ENCODE data around the gene SHQ1. TPM values are rescaled to one million over a fixed set of nuclear protein-coding genes. Genes with fewer than 3 reads are reported as not detected.

The SHQ1 gene
- total RNA-seq, 3 donors from 2014 or later (not counting 1 experiment from before 2014, with no cell fraction given), result 16.3 to 36.7 (median 35.9) TPM

DNA sequence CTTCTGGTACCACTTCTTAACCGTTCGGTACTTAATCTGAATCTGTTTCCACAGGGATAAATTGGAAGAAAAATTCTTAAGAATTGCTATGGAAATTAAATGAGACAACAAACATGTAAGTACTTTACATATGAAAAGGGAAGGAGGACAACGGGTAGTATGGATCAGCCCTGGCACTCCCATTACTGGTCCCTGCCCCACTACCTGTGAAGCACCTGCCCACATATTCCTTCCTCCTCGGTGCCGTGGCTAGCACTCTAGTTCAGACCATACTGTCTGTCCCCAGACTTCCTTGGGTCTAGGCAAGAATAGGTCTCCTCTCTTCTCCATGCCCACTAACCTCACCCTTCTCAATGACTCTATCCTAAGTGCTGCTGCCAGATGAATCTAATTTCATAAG lies 46.2 kb downstream of the SHQ1 start:
- peak in 1 of 3 donors; percentile 14 for ATAC-seq
- intact Hi-C loops (cut with micrococcal nuclease), result no loop called here

DNA sequence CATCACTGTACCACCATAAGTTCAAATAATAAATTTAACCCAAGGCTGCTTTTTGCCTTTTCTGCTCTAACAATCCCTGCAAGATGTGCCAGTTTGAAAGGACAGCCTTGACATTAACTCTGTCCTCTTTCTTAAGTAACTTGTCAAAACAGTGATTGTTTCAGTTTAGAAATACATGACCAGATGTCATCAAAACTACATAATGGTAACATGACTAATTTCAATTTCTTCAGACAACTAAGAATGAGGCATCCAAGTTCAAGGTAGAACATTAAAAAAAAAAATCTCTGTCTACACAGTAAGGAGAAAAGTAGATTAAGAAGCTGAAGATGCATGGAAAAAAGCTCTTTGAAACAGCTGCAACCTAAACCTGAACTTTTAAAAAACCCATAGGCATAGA lies 47.4 kb downstream of the SHQ1 start:
- no peaks in the 10 kb centered on the region for H3K4me1 Mint-ChIP-seq
- no peak for DNase-seq
- no peaks in the 10 kb centered on the region for H3K4me1 ChIP-seq (ENCODE audit: control insufficient read depth, insufficient read depth, low read length)
- no peak overlapping the region for H3K27ac ChIP-seq (ENCODE audit: low read length)
- no peak overlapping the region for H3K4me3 ChIP-seq (ENCODE audit: low read length)
- no peaks in the 10 kb centered on the region for H3K27me3 Mint-ChIP-seq (ENCODE audit: low read depth in 2 of 2)
- H3K9me3 Mint-ChIP-seq, result no peaks in the 10 kb centered on the region
- no peak overlapping the region for H3K27ac Mint-ChIP-seq
- H3K4me3 Mint-ChIP-seq, result no peak overlapping the region
- intact Hi-C loops (cut with micrococcal nuclease), result no loop called here
- no peaks in the 10 kb centered on the region for H3K27me3 ChIP-seq (ENCODE audit: control insufficient read depth, insufficient read depth, low read length)
- H3K36me3 ChIP-seq (ENCODE audit: control insufficient read depth, insufficient read depth, low read length), result peaks cover 2% of the 10 kb centered on the region
- TF ChIP-seq, protein P1, sequence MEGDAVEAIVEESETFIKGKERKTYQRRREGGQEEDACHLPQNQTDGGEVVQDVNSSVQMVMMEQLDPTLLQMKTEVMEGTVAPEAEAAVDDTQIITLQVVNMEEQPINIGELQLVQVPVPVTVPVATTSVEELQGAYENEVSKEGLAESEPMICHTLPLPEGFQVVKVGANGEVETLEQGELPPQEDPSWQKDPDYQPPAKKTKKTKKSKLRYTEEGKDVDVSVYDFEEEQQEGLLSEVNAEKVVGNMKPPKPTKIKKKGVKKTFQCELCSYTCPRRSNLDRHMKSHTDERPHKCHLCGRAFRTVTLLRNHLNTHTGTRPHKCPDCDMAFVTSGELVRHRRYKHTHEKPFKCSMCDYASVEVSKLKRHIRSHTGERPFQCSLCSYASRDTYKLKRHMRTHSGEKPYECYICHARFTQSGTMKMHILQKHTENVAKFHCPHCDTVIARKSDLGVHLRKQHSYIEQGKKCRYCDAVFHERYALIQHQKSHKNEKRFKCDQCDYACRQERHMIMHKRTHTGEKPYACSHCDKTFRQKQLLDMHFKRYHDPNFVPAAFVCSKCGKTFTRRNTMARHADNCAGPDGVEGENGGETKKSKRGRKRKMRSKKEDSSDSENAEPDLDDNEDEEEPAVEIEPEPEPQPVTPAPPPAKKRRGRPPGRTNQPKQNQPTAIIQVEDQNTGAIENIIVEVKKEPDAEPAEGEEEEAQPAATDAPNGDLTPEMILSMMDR (IDR thresholded peaks at IDR 0.05), result no peak
- no peaks in the 10 kb centered on the region for H3K9me3 ChIP-seq (ENCODE audit: control insufficient read depth, insufficient read depth, low read length)
- ATAC-seq, result no peak
- no peaks in the 10 kb centered on the region for H3K36me3 Mint-ChIP-seq

More for the DNA sequence above, 46.2 kb downstream of the SHQ1 start:
- Histone ChIP-seq H3K9me3 (ENCODE audit: control insufficient read depth, insufficient read depth, low read length) (no peaks in the 10 kb centered on the region), H3K27ac (ENCODE audit: low read length) (no peak overlapping the region), H3K4me3 (ENCODE audit: low read length) (no peak overlapping the region), H3K4me1 (ENCODE audit: control insufficient read depth, insufficient read depth, low read length) (no peaks in the 10 kb centered on the region), H3K27me3 (ENCODE audit: control insufficient read depth, insufficient read depth, low read length) (no peaks in the 10 kb centered on the region), H3K36me3 (ENCODE audit: control insufficient read depth, insufficient read depth, low read length) (peaks cover 2% of the 10 kb centered on the region)
- TF ChIP-seq, protein P1 (IDR thresholded peaks at IDR 0.05), result no peak
- Mint-ChIP-seq H3K27me3 (ENCODE audit: low read depth in 2 of 2) (no peaks in the 10 kb centered on the region), H3K27ac (no peak overlapping the region), H3K4me1 (no peaks in the 10 kb centered on the region), H3K9me3 (no peaks in the 10 kb centered on the region), H3K36me3 (no peaks in the 10 kb centered on the region), H3K4me3 (no peak overlapping the region)
- DNase-seq, result no peak
- WGBS (ENCODE audit: insufficient coverage), result 97% methylated on average over 4 of the region's 5 CpGs

DNA sequence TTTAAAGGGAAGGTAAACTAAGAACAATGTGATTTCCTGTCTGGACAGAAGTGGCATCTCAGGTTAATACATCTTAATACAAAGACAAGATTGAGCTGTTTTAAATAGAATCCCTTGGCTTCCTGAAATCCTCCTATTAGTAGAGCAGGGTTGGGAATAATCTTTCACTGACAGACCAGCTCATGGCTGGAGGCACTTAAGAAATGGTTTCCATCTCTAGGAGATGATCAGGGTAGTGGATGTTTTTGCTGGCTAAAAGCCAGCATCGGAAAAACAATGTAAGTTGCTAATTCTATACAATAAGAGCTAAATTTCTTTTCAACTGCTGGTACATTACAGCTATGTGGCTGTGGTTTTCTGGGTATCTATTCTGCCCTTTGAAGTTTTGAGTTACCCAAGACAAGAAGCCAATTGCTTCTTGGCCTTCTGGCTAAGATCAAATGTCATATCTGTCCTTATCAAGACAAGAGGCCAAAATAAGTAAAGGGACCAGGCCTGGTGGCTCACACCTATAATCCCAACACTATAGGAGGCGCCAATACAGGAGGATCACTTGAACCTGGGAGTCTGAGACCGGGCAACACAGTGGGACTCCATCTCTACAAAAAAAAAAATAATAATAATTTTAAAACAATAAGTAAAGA lies 49.6 kb downstream of the SHQ1 start:
- 100% methylated on average over 1 of the region's 3 CpGs for WGBS (ENCODE audit: insufficient coverage)

More for the DNA sequence above, 49.6 kb downstream of the SHQ1 start:
- Histone ChIP-seq H3K36me3 (ENCODE audit: control insufficient read depth, insufficient read depth, low read length) (peaks cover 2% of the 10 kb centered on the region), H3K27ac (ENCODE audit: low read length) (no peak overlapping the region), H3K9me3 (ENCODE audit: control insufficient read depth, insufficient read depth, low read length) (no peaks in the 10 kb centered on the region), H3K4me1 (ENCODE audit: control insufficient read depth, insufficient read depth, low read length) (no peaks in the 10 kb centered on the region), H3K27me3 (ENCODE audit: control insufficient read depth, insufficient read depth, low read length) (no peaks in the 10 kb centered on the region), H3K4me3 (ENCODE audit: low read length) (no peak overlapping the region)
- TF ChIP-seq, protein P1 (IDR thresholded peaks at IDR 0.05), result no peak
- Mint-ChIP-seq H3K9me3 (no peaks in the 10 kb centered on the region), H3K4me1 (no peaks in the 10 kb centered on the region), H3K36me3 (no peaks in the 10 kb centered on the region), H3K27me3 (ENCODE audit: low read depth in 2 of 2) (no peaks in the 10 kb centered on the region), H3K4me3 (no peak overlapping the region), H3K27ac (no peak overlapping the region)
- intact Hi-C loops (cut with micrococcal nuclease), result no loop called here
- ATAC-seq (no peak), DNase-seq (no peak)

All from natural killer cell (primary cell).